Type B pancreatic cell (in vitro differentiated cells): Measurements from ENCODE around the gene RPS6KL1. TPM values are rescaled to one million over a fixed set of nuclear protein-coding genes. Genes with fewer than 3 reads are reported as not detected.

Experiments used
- DNase-seq: peaks from one replicate; pipeline ENCODE4 v3.0.0; 2021; ENCODE audit warnings: mixed read lengths; ENCODE audit not compliant: unreplicated experiment; ENCODE audit errors: extremely low spot score
- H3K27ac Mint-ChIP-seq: 2 replicates; pipeline ENCODE4 v1.8.0; 2021; ENCODE audit warnings: mild to moderate bottlenecking, mixed read lengths
- H3K27me3 Mint-ChIP-seq: 2 replicates; pipeline ENCODE4 v1.8.0; 2021; ENCODE audit warnings: mixed read lengths
- H3K36me3 Mint-ChIP-seq: 2 replicates; pipeline ENCODE4 v1.8.0; 2021; ENCODE audit warnings: mixed read lengths
- H3K4me1 Mint-ChIP-seq: one replicate; pipeline ENCODE4 v1.8.0; 2021; ENCODE audit warnings: mixed read lengths; ENCODE audit not compliant: unreplicated experiment
- H3K4me3 Mint-ChIP-seq: 2 replicates; pipeline ENCODE4 v1.8.0; 2021; ENCODE audit warnings: mild to moderate bottlenecking, mixed read lengths
- H3K9me3 Mint-ChIP-seq: 2 replicates; pipeline ENCODE4 v1.8.0; 2021; ENCODE audit warnings: mixed read lengths
- CTCF ChIP-seq: fragments of 200-600 bp; sonication (generic); conservative IDR thresholded peaks from 2 replicates; pipeline ENCODE4 v1.5.0; 2021; ENCODE audit warnings: antibody characterized with exemption, mild to moderate bottlenecking
- total RNA-seq: library from RNA; stranded (reverse); gene quantifications from 2 replicates; pipeline ENCODE4 v1.2.1, GENCODE V29; 2021; ENCODE audit warnings: low replicate concordance

Gene RPS6KL1
- total RNA-seq, 1 donor from 2014 or later: 7.5 TPM

GRCh38 chr14:74861734-74862090, 61.3 kb downstream of the RPS6KL1 start:
- Mint-ChIP-seq H3K4me1 (no peaks in the 10 kb centered on the region), H3K27me3 (peaks cover 7% of the 10 kb centered on the region), H3K36me3 (no peaks in the 10 kb centered on the region), H3K27ac (no peak overlapping the region), H3K4me3 (no peak overlapping the region), H3K9me3 (no peaks in the 10 kb centered on the region)
- DNase-seq: no peak
- TF ChIP-seq CTCF: no peak

- Mint-ChIP-seq H3K27me3 (peaks cover 1% of the 10 kb centered on the region), H3K4me1 (no peaks in the 10 kb centered on the region), H3K27ac (no peak overlapping the region), H3K4me3 (no peak overlapping the region), H3K36me3 (no peaks in the 10 kb centered on the region), H3K9me3 (no peaks in the 10 kb centered on the region)
- peak; percentile 93 for TF ChIP-seq CTCF
- DNase-seq: peak; percentile 90
Observed at GRCh38 chr14:74860899-74861733, 61.9 kb downstream of the RPS6KL1 start.

- Mint-ChIP-seq H3K4me3 (no peak overlapping the region), H3K27ac (no peak overlapping the region), H3K4me1 (no peaks in the 10 kb centered on the region), H3K36me3 (no peaks in the 10 kb centered on the region), H3K9me3 (no peaks in the 10 kb centered on the region), H3K27me3 (no peaks in the 10 kb centered on the region)
- no peak for DNase-seq
- TF ChIP-seq CTCF: no peak
Observed at GRCh38 chr14:74859757-74860552, 63.1 kb downstream of the RPS6KL1 start.

GRCh38 chr14:74858022-74858421, 65.0 kb downstream of the RPS6KL1 start:
- Mint-ChIP-seq H3K9me3 (no peaks in the 10 kb centered on the region), H3K4me1 (peaks cover 14% of the 10 kb centered on the region), H3K27ac (no peak overlapping the region), H3K4me3 (no peak overlapping the region), H3K27me3 (no peaks in the 10 kb centered on the region), H3K36me3 (no peaks in the 10 kb centered on the region)
- TF ChIP-seq CTCF: no peak
- DNase-seq: no peak

- peaks cover 18% of the 10 kb centered on the region for H3K4me1 Mint-ChIP-seq
- H3K27me3 Mint-ChIP-seq: no peaks in the 10 kb centered on the region
- H3K36me3 Mint-ChIP-seq: no peaks in the 10 kb centered on the region
- no peak overlapping the region for H3K27ac Mint-ChIP-seq
- no peaks in the 10 kb centered on the region for H3K9me3 Mint-ChIP-seq
- DNase-seq: no peak
- no peak overlapping the region for H3K4me3 Mint-ChIP-seq
- no peak for TF ChIP-seq CTCF
Observed at GRCh38 chr14:74856366-74856765, 66.7 kb downstream of the RPS6KL1 start.
